K562 (cell line): Measurements from ENCODE around the gene BLVRA. TPM values are rescaled to one million over a fixed set of nuclear protein-coding genes. Genes with fewer than 3 reads are reported as not detected.

Experiments
- CAMTA2 ChIP-seq: fragments of 250-450 bp; sonication (Bioruptor Pico); conservative IDR thresholded peaks from 2 replicates; pipeline ENCODE4 v1.5.1; 2022
- GTF3C2 ChIP-seq: IDR thresholded peaks from 3 replicates; pipeline ENCODE4 v1.6.1; 2011; ENCODE audit warnings: borderline replicate concordance, mild to moderate bottlenecking, moderate library complexity; ENCODE audit not compliant: insufficient read length; ENCODE audit errors: extremely low read depth
- HLTF ChIP-seq: fragments of 450-650 bp; IDR thresholded peaks from 2 replicates; pipeline ENCODE4 v1.6.1; 2016
- NFE2L1 ChIP-seq: fragments of 450-650 bp; IDR thresholded peaks from 2 replicates; pipeline ENCODE4 v1.6.1; 2016; ENCODE audit warnings: missing genetic modification characterization, low read depth, mild to moderate bottlenecking, missing compliant biosample characterization, moderate library complexity, borderline replicate concordance
- ZNF263 ChIP-seq: sonication (generic); formaldehyde crosslinking; IDR thresholded peaks from 2 replicates; pipeline ENCODE4 v1.8.0; 2022; ENCODE audit warnings: mild to moderate bottlenecking, missing genetic modification reagents, borderline replicate concordance
- ZSCAN32 ChIP-seq: fragments of 450-650 bp; formaldehyde crosslinking; IDR thresholded peaks from 2 replicates; pipeline ENCODE4 v1.4.0; 2020; ENCODE audit warnings: mild to moderate bottlenecking, moderate library complexity
- polyA plus RNA-seq, 8 experiments: library from polyadenylated mRNA; depleted of rRNA in 4 of 8; stranded (reverse) in 5 of 8; unstranded in 3 of 8; fragments of >200 nt; fragmentation: Nextera tagmentation in 2 of 8; fragmentation: Illumina TruSeq in 1 of 8; extraction: Ambion mirVana in 2 of 8; extraction: Trizol in 1 of 8; gene quantifications; 2 replicates each; pipeline versions ENCODE4 v1.2.1 to v1.2.3, GENCODE V29; 2011 to 2014; ENCODE audit warnings: inconsistent platforms in 1 of 8, missing spikeins in 1 of 8
- total RNA-seq, 7 experiments: library from RNA; depleted of rRNA in 6 of 7; stranded (reverse); fragments of >200 nt in 6 of 7; fragmentation: Illumina TruSeq in 2 of 7; extraction: Trizol in 2 of 7; gene quantifications; 2 replicates each; pipeline versions ENCODE4 v1.2.1 to v1.2.3, GENCODE V29; 2011 to 2021; ENCODE audit warnings: low replicate concordance in 1 of 7
- TF ChIP-seq, protein P1 (sequence below): fragments of 450-650 bp; formaldehyde crosslinking; IDR thresholded peaks from 2 replicates; pipeline ENCODE4 v1.4.0; 2020; ENCODE audit warnings: mild to moderate bottlenecking, moderate library complexity
- TF ChIP-seq, protein P2 (sequence below): fragments of 250-450 bp; sonication (Bioruptor Pico); IDR thresholded peaks from 2 replicates; pipeline ENCODE4 v1.8.0; 2021; ENCODE audit warnings: mild to moderate bottlenecking, moderate library complexity
- TF ChIP-seq, protein P3 (sequence below), 2 experiments: fragments of 450-650 bp; formaldehyde crosslinking in 1 of 2; IDR thresholded peaks; 2 replicates each; pipeline versions ENCODE4 v1.4.0 to v1.6.1; 2014 to 2020; ENCODE audit warnings: mild to moderate bottlenecking in 2 of 2, borderline replicate concordance in 1 of 2, low read depth in 1 of 2

The BLVRA gene
- total and polyA plus RNA-seq, 9 of the 15 experiments (the other 6 are each of a cell fraction or from before 2014, with no cell fraction given), result 48.5 to 147 (median 61.5) TPM

DNA sequence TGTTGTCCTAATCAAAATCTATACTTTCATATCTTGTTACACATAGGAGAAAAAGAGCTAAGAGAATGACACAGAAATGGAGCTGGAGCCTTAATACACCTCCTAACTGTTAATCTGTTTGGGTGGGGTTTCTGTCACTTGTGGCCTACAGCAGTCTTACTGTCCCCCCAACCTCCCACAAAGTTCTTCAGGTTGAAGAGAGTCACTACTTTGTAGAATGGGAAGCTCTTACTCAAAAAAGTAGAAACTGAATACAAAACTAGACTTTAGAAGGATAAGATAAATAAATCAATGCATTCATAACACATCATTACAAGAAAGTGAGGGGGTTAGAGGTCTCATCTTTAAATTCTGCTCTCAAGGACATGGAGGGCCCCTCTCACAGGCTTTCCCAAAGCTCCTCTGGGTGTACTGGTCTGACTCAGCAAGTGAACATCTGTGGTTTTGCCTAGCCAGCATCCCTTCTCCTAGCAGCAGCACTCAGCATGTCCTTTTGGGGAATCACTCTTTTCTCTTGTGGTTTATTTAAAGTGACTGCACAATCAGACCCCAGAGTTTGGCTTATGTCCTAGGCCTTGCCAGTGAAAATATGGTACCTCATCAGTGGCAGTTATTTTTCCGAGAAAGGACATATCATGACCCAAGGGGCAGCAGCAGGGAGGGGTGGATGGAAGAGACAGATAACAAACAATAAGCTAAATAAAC is 2.0 kb upstream of the BLVRA start (continued):
- TF ChIP-seq, protein P1, sequence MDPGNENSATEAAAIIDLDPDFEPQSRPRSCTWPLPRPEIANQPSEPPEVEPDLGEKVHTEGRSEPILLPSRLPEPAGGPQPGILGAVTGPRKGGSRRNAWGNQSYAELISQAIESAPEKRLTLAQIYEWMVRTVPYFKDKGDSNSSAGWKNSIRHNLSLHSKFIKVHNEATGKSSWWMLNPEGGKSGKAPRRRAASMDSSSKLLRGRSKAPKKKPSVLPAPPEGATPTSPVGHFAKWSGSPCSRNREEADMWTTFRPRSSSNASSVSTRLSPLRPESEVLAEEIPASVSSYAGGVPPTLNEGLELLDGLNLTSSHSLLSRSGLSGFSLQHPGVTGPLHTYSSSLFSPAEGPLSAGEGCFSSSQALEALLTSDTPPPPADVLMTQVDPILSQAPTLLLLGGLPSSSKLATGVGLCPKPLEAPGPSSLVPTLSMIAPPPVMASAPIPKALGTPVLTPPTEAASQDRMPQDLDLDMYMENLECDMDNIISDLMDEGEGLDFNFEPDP (CRISPR knock-in tag), result no peak
- no peak for TF ChIP-seq ZNF263 (CRISPR knock-in tag)
- no peak for TF ChIP-seq NFE2L1 (tag)
- TF ChIP-seq ZSCAN32 (CRISPR knock-in tag), result no peak
- TF ChIP-seq, protein P2, sequence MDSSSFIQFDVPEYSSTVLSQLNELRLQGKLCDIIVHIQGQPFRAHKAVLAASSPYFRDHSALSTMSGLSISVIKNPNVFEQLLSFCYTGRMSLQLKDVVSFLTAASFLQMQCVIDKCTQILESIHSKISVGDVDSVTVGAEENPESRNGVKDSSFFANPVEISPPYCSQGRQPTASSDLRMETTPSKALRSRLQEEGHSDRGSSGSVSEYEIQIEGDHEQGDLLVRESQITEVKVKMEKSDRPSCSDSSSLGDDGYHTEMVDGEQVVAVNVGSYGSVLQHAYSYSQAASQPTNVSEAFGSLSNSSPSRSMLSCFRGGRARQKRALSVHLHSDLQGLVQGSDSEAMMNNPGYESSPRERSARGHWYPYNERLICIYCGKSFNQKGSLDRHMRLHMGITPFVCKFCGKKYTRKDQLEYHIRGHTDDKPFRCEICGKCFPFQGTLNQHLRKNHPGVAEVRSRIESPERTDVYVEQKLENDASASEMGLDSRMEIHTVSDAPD (CRISPR knock-in tag), result no peak
- TF ChIP-seq, protein P3, sequence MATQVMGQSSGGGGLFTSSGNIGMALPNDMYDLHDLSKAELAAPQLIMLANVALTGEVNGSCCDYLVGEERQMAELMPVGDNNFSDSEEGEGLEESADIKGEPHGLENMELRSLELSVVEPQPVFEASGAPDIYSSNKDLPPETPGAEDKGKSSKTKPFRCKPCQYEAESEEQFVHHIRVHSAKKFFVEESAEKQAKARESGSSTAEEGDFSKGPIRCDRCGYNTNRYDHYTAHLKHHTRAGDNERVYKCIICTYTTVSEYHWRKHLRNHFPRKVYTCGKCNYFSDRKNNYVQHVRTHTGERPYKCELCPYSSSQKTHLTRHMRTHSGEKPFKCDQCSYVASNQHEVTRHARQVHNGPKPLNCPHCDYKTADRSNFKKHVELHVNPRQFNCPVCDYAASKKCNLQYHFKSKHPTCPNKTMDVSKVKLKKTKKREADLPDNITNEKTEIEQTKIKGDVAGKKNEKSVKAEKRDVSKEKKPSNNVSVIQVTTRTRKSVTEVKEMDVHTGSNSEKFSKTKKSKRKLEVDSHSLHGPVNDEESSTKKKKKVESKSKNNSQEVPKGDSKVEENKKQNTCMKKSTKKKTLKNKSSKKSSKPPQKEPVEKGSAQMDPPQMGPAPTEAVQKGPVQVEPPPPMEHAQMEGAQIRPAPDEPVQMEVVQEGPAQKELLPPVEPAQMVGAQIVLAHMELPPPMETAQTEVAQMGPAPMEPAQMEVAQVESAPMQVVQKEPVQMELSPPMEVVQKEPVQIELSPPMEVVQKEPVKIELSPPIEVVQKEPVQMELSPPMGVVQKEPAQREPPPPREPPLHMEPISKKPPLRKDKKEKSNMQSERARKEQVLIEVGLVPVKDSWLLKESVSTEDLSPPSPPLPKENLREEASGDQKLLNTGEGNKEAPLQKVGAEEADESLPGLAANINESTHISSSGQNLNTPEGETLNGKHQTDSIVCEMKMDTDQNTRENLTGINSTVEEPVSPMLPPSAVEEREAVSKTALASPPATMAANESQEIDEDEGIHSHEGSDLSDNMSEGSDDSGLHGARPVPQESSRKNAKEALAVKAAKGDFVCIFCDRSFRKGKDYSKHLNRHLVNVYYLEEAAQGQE (IDR thresholded peaks at IDR 0.05; ENCODE audit: borderline replicate concordance), result no peak; the same call in 1 of the 2 replicates
- TF ChIP-seq, protein P3 (CRISPR knock-in tag; IDR thresholded peaks at IDR 0.05; ENCODE audit: low read depth), result no peak
- TF ChIP-seq GTF3C2, result no peak
- no peak for TF ChIP-seq HLTF
- no peak for TF ChIP-seq CAMTA2 (CRISPR knock-in tag)
